GM12875 (cell line): ENCODE results near the gene CITED2.

Experiments
- H3K4me3 ChIP-seq: one replicate; pipeline ENCODE4 v1.5.1; 2011; ENCODE audit warnings: low read depth, low read length, control low read depth
- CTCF ChIP-seq: IDR thresholded peaks from 2 replicates; pipeline ENCODE4 v1.5.1; 2011; ENCODE audit warnings: low read depth, mild to moderate bottlenecking, control low read depth, inconsistent platforms, low read length, moderate library complexity, borderline replicate concordance; ENCODE audit not compliant: insufficient read depth

Gene CITED2

GRCh38 chr6:139361211-139361610 lies 13.2 kb downstream of the CITED2 start:
- no peak overlapping the region for H3K4me3 ChIP-seq
- TF ChIP-seq CTCF = no peak

- no peak for TF ChIP-seq CTCF
- H3K4me3 ChIP-seq = no peak overlapping the region
These were observed 17.5 kb downstream of the CITED2 start for GRCh38 chr6:139356924-139357323.

- TF ChIP-seq CTCF = no peak
These were observed 18.5 kb downstream of the CITED2 start for GRCh38 chr6:139355777-139356445.

GRCh38 chr6:139355172-139355571 lies 19.3 kb downstream of the CITED2 start:
- no peak for TF ChIP-seq CTCF
- H3K4me3 ChIP-seq = no peak overlapping the region

More at GRCh38 chr6:139355777-139356445, 18.5 kb downstream of the CITED2 start:
- H3K4me3 ChIP-seq = no peak overlapping the region

GRCh38 chr6:139354189-139354588 lies 20.3 kb downstream of the CITED2 start:
- TF ChIP-seq CTCF = no peak
- no peak overlapping the region for H3K4me3 ChIP-seq

- H3K4me3 ChIP-seq = no peak overlapping the region
- TF ChIP-seq CTCF = no peak
These were observed 24.9 kb downstream of the CITED2 start for GRCh38 chr6:139349464-139350020.

- TF ChIP-seq CTCF = no peak
These were observed 28.1 kb downstream of the CITED2 start for GRCh38 chr6:139346392-139346791.

More at GRCh38 chr6:139346392-139346791, 28.1 kb downstream of the CITED2 start:
- H3K4me3 ChIP-seq = no peak overlapping the region
